Urothelium cell line (cell line): ENCODE measurements around the gene FNDC1.

Experiments used
- DNase-seq: peaks from one replicate; pipeline ENCODE4 v3.0.0; 2011; ENCODE audit warnings: low spot score, mixed read lengths
- FAIRE-seq: peaks from 2 replicates; lab custom pipeline; 2011; peaks lifted over from hg19 to GRCh38; lab: Jason Lieb, UNC

FNDC1 gene

DNA sequence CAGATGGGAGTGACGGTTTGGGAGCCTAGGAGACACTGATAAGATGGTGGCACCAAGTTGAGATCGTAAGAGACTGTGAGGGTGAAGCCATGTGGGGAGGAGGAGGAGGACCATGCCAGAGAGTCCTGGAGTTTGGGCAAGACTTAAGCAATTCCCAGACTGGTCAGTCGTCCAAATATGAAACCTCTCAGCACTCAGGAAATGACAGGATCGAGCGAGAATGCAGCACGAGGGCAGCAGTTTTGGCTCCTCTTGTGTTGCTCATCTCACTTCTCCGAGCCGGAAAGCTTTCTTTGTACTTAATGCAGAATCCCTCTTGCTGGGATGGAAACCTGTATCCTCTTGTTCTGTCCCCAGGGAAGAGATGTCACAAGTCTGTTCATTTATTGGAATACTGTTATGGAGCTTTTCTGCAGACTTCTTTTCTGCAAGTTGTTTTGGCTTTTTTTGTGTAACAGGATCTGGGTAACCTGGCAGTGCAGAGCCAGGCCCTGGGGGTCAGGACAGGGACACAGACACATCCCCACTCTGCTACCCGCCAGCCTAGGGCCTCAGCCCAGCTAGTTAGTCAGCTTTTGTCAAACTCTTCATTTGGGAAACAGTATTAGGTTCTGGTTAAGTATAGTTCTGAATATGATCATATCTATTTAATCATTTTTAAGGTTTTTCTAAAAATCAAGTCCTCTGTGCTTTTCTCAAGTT, 34.3 kb downstream of the FNDC1 start:
- FAIRE-seq = no peak
- peak; percentile 53 for DNase-seq

DNA sequence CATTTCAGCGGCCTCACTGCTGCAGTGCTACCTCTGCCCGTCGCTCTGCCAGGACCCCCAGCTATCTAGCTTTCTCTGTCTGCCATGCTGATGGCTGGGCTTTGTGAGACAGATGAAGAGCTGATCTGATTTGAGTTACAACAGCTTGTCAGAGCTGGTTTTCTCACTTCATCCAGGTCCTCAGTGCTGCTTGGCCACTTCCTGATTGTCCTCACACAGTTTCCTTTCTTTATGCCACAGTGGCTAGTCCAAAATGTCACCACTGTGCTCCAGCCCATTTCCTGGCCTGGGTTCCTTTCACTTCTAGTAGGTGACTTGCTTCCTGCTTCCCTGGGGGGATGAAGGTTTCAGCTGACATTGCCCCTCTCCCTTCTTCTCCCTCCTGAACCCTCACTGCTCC, 35.4 kb downstream of the FNDC1 start:
- FAIRE-seq = no peak

DNA sequence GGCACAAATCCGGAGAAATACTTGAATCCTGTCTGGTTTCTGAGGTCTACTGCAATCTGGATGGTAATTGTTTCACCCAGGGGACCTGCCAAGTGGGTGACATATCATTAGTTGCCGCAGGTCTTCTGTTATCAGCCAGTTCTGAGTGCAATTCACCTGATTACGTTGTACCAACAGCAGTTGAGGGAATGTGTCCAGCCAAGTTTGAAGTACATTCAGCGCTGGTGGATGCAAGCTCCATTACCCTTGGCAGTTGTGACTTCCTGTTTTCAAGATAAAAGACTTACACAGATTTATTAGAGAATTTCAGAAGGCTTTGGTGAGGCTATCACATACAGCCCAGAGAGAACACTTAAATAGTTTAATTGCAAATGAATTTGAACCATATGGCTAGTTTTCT, 42.8 kb downstream of the FNDC1 start:
- DNase-seq = no peak
- FAIRE-seq = no peak

More for the DNA sequence above, 35.4 kb downstream of the FNDC1 start:
- no peak for DNase-seq

DNA sequence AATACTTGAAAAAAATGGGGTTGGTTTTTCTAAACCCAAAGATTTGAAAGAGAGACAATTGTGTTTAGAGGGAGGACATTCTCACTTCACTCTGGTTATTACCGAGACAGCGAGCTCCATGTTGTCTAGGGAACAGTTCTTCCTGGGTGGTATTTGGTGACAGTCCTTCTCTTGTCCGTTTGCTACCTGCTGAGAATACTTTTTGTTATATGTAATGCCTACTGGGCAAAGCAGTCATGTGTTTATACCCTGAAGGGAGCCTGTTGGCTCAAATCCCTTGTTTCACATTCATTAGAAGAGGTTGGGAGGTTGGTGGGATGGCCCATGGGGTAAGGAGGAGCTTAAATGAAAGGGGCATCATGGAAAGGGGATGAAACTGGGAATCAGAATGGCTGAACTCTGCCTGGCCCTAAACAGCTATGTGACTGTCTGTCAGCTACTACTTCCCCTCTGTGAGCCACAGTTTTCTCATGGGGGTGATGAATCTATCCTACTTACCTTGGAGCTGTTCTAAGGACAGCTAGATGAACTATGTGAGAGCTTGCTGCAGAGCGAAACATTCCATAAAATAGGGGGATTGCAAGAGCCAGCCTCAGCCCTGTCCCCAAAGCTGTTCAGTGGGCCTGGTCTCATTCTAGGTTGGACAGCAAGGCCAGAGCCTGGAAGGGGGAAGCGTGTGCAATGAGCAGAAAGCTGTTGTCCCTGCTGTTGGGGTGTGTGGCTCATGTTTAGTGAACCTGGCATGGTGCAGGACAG, 43.5 kb downstream of the FNDC1 start:
- DNase-seq (no peak), FAIRE-seq (no peak)

DNA sequence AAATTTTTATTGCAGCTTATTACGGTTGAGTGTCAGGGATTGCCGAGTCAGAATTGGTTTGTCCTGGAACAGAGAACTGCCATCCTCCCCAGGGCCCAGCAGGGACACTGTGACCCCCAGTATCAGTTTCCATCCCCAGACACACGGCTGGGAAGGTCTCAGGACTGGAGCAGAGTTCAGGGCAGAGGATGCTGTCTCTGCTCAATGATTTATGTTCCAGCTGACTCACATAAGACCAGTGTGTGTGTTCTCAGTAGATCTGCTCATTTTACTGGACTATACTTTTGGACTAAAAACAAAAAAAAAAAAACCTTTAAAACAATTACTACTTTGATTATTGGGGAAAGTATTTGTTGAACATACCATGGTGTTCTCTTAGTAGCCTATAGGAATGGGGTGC, 44.2 kb downstream of the FNDC1 start:
- DNase-seq = no peak
- FAIRE-seq = no peak

DNA sequence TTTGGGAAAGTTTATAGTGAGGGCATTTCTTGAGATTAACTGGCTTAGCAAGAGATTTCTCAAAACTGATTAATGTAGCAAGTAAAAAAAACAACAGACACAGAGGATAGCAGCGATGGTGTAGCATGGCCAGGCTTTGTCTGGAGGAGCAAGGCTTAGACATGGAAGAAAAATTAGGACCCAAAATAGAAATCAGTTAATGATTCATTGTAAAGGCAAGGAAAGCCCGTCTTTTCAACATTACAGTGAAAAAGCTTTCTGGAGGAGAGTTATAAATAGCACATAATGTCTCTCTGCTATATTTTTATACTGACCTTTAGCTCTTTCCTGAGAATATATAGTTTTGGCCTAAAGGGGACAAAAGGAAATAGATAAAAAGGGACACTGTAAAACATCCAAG, 45.1 kb downstream of the FNDC1 start:
- DNase-seq = no peak
- FAIRE-seq = no peak

DNA sequence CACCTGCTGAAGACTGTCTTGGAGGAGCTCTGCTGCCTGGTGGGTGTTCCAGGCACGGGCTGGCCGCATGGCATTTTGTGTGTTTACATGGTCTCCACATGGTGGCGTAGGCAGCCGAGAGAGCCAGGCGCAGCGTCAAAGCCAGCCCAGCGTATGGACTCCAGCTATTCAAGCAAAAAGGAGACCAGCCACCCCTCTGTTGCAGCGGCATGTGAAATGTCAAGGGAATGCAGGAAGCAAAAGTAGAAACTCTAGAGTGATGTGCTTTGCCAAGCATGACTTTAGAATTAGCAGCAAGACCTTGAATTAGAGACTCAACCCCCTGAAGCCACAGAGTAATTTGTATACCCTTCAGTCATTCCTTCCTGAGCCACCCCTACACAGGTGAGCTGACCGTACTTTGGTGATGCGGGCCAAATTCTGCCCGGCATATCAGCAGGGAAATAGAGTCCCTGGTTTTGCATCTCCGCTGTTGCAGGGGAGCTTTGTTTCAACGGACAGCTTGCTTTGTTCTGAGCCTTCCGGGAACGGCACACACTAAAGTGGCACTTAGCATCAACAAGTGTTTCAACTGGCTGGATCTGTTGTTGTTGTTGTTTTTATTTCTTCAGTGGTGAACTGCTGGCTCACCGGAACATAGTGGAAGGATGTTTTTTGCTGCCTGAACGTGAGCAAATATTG, 48.5 kb downstream of the FNDC1 start:
- DNase-seq (peak; percentile 30), FAIRE-seq (no peak)

DNA sequence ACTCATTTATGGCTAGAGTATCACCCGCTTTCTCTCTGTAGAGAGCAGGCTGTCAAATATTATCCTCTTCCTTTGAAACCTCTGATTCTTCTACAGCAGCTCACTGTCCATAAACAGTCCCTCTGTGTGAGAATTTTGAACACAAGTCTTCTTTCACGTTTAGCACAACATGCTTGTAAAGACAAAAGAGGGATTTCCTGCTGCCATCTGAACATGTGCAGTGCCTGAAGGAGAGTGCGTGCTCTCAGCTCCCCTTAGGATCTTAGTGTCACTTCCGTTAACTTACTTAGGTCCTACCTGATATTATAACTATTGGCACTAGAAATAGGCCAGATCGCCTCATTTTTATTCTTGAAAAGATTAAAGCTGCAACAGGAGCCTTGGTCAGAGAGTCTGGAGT, 50.9 kb downstream of the FNDC1 start:
- FAIRE-seq = no peak
- DNase-seq = no peak

DNA sequence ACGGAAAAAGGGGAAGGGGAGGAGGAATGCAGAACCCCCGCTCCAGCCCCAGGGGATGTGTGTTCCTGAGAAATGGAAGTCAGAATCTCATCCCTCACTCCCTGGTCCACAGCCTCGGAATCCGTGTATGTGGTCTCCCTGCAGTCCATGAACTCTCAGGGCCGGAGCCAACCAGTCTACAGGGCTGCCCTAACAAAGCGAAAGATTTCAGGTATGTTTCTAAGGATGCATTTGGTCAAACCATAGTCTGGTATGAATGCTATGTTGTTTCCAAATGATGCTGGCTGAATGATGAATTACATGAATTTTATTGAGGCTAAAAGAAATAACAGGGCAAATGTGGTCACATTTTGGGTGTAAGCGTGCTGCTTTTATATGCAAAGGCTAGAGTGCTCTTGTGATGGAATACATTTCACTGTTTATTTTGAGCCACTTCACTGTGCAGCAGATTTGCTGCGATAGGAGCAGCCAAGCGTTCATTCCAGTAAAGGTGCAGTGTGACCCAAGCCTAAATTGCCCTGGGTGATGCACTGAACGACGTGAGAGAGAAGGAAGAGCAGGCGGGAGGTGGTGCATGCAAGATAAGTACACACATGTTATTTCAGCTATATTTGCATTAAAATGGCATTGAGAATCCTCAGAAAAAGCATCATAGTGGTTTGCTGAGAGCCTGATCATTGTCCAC, 52.4 kb downstream of the FNDC1 start:
- FAIRE-seq = no peak
- no peak for DNase-seq

DNA sequence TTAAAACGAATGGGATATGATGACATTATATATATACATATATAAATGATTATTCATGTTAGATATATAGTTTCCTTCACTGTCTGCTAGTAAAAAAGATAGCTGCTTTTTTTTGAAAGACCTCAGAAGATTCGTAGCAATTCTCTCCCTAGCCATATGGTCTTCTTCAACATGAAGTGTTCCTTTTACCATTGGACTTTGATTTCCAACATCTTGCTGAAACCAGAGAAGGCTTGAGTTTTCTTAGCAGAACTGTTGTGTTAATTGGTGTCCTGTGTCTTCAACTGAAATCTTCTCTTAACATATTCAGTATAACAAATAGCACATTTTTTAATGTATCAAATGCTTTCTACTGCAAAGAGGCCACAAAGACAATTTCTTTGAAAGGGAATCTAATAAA, 55.3 kb downstream of the FNDC1 start:
- DNase-seq (no peak), FAIRE-seq (no peak)

DNA sequence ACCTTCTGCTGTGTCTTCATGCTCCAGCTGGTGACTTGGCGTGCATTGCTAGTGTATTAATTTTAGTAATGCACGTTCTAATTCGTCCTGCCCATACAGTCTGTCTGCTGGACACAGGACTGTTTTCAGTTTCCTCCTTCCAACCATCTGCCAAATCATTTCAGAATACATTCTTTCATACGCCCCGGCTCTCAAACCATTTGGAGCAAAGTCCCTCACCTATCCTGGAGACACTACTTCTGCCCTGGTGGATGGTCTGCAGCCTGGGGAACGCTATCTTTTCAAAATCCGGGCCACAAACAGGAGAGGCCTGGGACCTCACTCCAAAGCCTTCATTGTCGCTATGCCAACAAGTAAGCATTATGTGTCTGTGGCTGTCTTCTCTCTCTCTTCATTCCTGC, 60.5 kb downstream of the FNDC1 start:
- FAIRE-seq (no peak), DNase-seq (no peak)

DNA sequence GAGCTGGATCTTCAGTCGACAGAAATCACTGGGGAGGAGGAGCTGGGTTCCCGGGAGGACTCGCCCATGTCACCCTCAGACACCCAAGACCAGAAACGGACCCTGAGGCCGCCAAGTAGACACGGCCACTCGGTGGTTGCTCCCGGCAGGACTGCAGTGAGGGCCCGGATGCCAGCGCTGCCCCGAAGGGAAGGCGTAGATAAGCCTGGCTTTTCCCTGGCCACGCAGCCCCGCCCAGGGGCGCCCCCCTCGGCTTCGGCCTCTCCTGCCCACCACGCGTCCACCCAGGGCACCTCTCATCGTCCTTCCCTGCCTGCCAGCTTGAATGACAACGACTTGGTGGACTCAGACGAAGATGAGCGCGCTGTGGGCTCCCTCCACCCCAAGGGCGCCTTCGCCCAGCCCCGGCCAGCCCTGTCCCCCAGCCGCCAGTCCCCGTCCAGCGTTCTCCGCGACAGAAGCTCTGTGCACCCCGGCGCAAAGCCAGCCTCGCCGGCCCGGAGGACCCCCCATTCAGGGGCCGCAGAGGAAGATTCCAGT, 63.0 kb downstream of the FNDC1 start:
- DNase-seq = no peak
- FAIRE-seq = no peak

DNA sequence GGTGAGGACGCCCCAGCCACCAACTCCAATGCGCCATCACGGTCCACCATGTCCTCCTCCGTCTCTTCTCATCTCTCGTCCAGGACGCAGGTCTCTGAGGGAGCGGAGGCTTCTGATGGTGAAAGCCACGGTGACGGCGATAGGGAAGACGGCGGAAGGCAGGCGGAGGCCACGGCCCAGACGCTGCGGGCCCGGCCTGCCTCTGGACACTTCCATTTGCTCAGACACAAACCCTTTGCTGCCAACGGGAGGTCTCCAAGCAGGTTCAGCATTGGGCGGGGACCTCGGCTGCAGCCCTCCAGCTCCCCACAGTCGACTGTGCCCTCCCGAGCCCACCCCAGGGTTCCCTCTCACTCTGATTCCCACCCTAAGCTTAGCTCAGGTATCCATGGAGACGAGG, 63.6 kb downstream of the FNDC1 start:
- no peak for FAIRE-seq
- no peak for DNase-seq

DNA sequence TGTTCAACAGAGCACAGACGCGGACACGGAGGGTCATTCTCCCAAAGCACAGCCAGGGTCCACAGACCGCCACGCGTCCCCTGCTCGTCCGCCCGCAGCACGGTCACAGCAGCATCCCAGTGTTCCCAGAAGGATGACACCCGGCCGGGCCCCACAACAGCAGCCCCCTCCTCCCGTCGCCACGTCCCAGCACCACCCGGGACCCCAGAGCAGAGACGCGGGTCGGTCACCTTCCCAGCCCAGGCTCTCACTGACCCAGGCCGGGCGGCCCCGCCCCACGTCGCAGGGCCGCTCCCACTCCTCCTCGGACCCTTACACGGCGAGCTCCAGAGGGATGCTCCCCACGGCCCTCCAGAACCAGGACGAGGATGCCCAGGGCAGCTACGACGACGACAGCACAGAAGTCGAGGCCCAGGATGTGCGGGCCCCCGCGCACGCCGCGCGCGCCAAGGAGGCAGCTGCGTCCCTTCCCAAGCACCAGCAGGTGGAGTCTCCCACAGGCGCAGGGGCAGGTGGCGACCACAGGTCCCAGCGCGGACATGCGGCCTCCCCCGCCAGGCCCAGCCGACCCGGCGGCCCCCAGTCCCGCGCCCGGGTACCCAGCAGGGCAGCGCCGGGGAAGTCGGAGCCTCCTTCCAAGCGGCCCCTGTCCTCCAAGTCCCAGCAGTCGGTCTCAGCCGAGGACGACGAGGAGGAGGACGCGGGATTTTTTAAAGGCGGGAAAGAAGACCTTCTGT, 64.3 kb downstream of the FNDC1 start:
- FAIRE-seq = no peak
- no peak for DNase-seq

DNA sequence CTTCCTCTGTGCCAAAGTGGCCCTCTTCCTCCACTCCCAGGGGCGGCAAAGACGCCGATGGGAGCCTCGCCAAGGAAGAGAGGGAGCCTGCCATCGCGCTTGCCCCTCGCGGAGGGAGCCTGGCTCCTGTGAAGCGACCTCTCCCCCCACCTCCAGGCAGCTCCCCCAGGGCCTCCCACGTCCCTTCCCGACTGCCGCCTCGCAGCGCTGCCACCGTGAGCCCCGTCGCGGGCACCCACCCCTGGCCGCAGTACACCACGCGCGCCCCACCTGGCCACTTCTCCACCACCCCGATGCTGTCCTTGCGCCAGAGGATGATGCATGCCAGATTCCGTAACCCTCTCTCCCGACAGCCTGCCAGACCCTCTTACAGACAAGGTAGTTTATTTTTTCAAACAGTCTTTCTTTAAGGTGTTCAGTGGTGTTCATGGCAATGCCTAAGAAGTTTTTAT, 64.9 kb downstream of the FNDC1 start:
- DNase-seq = no peak
- FAIRE-seq = no peak

DNA sequence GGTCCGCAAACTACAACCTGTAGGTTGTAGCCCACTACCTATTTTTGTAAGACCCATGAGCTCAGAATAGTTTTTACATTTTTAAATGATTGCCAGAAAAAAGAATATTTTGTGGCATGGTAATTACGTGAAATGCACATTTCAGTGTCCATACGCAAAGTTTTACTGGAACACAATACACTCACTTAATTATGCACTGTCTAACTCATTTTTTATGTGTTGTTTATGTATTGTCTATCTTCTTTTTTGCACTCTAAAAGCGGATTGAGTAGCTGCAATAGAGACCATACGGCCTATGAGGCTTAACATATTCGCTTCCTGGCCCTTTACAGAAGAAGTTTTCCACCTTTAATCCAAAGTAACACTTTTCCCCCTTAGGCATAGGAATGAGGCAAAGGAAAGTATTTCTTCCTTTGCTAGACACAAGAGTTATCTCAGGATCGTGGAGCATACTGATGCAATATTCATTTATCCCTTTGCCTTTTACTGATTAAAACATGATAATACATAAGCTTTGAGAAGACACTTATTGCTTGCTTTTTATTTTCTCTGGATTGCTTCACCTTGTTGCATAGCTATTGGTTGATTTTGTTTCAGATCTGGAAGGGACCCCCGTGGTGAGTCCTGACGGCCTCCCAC, 69.8 kb downstream of the FNDC1 start:
- FAIRE-seq = no peak
- no peak for DNase-seq

DNA sequence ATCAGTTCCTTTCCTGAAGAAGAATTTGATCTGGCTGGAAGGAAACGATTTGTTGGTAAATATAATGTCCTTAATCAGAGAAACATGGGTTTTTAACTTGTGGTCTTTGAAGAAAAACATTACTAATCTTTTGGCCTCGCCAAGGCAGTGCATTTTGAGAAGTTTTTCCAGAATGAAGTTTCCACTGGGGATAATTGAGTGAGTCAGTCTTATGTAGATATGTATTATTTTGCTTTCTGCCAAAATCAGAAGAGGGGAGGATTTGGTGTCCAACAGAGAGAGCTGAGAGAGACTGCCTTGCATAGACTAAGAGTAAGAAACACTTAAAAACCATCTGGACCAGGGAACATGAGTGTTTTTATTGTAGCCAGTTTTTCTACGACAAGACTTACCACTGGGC, 79.9 kb downstream of the FNDC1 start:
- FAIRE-seq = no peak
- DNase-seq = no peak

DNA sequence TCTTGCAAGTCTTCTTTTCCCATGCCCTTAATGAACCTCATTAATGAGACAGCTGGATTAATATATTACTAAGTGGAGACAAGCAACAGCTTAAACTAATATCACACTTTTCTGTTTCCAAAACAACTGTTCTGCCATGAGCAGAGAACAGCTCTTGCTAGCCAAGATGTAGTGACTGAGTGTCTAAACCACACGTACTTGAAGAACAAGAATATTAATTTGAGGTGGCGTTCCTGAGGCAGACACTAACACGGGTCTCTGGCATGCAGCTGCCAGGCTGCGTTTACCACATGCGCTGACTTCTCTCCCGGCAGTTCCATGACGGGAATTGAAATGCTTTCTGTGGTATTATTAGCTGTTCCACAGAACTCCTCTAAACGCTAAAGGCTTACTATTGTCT, 80.6 kb downstream of the FNDC1 start:
- DNase-seq (no peak), FAIRE-seq (no peak)

DNA sequence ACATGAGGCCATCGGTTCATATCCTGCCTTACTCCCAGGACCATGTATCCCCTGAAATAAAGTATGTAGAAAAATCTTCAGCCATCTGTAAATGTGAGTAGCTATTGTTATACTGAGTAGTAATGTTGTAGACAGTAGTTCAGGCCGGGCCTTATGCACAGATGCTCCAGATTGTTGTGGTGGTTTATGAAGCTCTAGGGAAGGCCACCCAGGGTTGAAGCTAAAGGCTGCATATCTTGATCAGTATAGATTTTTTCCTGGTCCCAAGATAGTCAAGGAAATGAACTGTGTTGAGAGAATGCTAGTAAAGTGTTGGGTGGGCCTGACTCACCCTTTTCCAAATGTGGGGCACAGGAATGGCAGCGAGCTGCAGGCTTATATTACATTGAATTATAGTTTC, 81.4 kb downstream of the FNDC1 start:
- no peak for FAIRE-seq
- DNase-seq = no peak

DNA sequence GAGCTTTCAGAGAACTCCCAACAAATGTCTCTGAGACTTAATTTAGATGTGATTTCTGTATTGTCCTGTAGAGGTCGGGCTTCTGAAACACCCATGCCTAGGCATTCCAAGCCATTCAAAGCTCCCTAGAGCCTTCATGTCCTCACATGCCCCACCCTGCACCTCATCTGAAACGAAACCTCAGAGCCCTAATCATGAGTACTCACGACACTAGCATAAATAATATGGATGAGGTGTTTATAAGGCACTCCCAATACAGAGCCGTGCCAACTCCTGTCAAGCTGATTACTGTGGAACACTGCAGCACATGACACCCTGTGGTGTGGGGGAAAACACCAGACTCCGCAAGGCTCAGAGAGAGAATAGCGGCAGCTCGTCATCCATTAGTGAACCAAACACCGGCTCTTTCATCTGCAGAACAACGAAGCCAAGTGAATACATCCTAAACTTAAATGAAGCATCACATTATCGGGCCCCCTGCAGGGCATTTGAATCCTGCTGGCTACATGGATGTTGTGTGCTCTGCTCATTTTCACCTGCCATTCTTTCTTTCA, 83.8 kb downstream of the FNDC1 start:
- FAIRE-seq (no peak), DNase-seq (peak; percentile 61)
